Glomerular endothelial cell (primary cell): ENCODE data around the gene NT5DC4. TPM values are rescaled to one million over a fixed set of nuclear protein-coding genes. Genes with fewer than 3 reads are reported as not detected.

Experiments used
- DNase-seq: peaks from one replicate; pipeline ENCODE4 v3.0.0-alpha.2; 2011; ENCODE audit warnings: low read depth, low spot score; ENCODE audit errors: extremely low read depth
- total RNA-seq: library from RNA; depleted of rRNA; stranded (reverse); fragments of >200 nt; gene quantifications from 2 replicates; pipeline ENCODE4 v1.2.3, GENCODE V29; 2015

The NT5DC4 gene
- total RNA-seq, 1 donor from 2014 or later, result not detected

DNA sequence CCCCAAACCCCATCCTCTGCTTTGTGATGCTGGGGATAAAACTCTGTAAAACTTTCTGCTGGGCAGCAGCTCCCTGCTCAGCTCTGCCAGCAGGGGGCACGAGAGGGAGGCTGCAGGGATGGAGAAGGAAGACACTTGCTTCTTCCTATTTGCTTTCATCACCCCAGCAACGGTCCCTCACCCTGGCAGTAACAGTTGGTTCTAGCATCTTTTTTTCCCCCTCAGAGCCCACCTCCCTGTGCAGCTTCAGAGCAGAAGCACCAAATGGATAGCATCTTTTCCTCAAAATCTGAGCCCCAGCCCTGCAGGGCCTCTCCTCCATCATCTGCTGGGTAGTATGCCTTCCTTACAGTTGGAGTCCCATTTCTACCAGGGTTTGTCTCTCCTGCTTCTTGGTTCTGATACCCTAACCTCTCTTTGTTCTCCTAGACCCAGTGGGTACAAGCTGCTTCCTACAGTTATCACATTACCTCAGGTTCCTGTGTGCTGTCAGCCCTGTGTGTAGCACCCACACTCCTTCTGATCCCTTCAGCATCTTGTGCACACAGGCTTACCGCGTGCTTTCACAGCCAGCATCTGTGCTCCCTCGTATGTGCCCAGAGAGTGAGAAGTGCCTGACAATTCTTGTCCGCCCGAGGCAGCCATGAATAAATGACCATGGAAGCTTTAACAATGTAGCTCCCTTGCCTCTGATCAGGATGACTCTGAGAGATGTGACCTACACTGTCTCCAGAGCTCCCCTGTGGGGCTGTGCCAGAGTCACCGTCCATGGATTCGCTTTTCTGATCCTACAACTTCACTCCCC, 29.1 kb downstream of the NT5DC4 start:
- no peak for DNase-seq

DNA sequence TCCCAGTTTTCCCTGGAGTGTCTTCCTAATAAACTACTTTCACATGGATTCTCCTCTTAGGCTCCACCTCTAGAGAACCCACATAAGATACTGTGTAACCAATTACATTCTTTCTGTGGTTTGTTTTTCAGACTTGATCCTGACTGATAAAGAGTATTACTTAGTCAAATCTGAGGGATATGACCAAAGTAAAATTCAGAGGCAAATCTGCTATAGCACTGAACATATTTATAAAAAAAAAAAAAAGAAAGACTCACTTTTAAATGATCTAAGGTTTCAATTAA, 29.7 kb downstream of the NT5DC4 start:
- no peak for DNase-seq

DNA sequence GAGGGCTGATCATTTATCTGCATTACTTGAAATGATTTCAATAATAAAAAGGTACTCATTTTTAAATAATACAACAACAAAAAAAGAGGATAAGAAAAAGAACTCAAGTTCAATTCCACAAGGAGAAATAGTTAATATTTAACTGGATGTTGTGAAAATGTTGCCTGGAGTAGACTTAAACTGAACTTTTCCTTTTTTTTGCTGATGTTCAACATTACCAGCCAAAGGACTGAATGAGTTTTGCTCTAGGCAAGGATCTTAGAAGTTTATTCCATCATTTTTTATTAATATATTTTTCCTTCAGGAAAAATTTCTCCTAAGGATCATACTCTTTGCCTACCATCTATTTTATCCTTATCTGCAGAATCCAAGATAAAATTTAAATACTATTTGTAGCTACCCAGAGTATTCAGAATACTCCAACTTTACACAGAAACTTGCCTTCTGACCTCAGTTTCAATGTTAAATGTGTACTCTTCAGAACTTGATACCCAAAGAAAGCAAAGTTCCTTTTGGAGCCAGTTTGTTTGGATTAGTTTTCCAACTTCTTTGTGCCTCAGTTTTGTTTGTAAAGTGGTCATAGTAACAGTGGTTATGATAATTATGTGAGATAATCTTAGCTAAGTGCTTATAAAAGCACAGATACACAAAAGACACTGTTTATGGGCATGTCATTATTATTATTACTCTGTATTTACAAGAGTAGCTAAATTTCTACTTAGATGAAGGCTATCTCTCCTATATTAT, 30.8 kb downstream of the NT5DC4 start:
- DNase-seq, result no peak

DNA sequence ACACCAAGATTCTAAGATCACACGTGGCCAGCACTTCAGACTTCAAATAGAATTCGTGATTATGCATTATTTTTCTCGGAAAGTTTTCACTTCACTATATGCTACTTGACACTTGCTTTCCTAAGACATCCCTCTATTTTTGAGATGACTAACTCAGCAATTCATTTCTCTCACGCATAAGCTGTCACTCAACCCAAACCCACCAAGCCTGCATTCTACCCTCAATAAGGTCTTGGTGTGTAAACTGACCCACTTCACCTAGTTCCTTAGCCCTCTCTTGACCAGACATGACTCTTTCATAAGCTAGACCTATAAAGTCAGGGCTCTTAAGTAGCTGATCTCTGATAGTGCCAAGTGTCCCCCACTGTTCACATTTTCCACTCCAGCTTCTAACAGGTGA, 31.8 kb downstream of the NT5DC4 start:
- no peak for DNase-seq

DNA sequence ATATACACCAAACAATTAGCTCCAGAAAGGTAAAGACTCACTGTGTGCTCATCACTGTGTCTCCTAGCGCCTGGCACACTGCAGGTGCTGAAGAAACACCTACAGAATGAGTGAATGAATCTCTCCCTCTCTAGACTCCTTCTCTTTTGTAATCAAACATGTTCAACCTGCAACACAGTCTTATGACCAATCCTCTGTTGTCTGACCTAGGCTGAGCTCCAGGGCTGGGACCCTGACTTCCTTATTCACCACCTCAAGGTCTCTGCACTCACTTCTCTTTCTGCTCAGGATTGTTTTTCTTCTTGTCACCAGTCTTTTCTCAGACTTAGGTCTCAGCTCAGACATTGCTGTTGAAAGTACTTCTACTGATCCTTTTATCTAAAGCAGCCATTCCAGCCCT, 33.7 kb downstream of the NT5DC4 start:
- no peak for DNase-seq

DNA sequence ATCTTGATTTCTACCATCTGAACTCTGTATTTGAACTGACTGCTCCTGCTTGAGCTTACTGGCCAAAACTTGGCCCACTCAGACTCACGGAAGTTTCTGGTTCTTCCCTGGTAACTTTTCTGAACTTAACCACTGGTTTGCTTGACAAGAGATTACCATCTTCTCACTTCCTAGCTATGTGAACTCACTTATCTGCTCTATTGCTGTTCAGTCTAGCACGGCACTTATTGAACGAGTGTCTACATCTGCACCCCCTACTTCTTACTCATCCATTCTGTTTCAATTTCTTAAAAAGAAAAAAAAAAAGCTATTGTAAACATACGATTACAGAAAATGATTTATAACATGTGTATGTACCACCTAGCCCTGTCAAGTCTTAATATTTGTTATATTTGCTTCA, 34.6 kb downstream of the NT5DC4 start:
- no peak for DNase-seq

DNA sequence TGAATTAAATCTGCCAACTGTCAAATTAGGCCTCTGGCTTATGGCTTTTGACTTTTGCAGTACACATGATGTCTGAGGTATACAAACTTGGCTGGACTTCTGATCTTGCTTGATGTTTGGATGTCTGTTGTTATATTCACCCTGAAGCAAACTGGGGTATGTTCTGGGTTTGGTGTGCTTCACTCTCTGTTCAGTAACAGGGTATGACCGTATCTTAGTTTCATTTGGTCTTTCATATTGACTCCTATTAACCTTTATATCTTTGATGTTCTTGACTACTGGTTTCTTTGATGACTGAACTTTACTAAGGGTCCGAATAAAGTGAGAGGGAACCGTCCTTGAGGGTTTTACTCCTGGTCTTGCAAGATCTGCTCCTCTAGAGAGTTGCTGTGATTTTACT, 35.4 kb downstream of the NT5DC4 start:
- no peak for DNase-seq

DNA sequence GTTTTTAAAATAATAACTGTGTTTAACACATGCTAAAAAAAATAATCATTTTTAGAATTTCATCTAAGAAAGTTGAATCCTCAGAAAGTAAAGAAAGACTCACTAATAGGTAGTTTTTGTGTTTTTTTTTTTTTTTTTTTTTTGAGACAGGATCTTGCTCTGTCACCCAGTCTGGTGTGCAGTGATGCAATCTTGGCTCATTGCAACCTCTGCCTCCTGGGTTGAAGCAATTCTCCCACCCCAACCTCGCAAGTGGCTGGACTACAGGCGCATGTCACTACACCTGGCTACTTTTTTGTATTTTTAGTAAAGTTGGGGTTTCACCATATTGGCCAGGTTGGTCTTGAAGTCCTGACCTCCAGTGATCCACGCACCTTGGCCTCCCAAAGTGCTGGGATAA, 36.4 kb downstream of the NT5DC4 start:
- DNase-seq, result no peak

DNA sequence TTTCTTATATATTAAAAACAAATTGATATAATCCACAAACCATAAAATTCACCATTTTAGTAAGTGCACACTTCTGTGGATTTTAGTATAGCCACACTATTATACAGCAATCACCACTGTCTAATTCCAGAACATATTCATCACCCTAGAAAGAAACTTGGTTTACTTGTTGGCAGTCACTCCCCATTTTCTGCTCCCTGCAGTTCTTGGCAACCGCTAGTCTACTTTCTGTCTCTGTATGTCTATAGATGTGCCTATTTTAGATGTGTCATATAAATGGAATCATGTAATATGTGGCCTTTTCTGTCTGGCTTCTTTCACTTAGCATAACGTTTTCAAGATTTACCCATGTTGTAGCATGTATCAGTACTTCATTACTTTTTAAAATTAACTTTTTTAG, 37.9 kb downstream of the NT5DC4 start:
- no peak for DNase-seq

DNA sequence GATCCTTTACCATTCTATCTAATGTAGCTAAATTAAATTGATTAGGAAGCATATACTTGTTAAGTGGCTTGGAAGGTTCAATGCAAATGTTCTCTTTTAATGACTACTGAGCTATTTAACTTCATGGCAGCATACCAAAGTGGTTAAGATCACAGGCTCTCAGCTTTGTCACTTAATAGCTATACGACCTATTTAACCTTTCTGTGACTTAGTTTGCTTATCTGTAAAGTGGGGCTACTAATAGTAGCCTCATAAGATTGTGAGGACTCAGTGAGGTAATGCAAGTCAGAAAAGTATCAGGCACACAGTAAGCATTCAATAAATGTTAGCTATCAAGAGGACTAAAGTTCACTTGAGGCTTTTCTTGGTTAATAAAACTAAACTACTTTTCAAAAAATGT, 39.3 kb downstream of the NT5DC4 start:
- no peak for DNase-seq

DNA sequence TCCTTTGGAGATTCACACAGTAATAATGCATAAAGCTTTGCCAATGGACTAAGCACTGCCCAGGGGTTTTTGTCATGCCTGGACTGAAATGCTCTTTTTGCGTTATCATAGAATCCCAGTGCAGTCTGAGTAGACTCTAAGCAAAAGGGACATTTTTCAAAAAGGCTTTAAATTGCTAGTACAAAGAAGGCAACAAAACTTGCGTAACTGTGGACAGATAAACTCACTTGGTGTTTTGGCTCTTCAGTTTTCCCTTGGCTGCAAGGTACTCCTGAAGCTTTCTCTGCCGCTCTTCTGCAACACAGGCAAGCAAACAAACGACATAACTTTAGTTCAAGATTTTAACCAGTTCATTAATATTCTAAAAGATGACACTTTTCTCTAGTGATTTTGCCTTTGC, 41.5 kb downstream of the NT5DC4 start:
- DNase-seq, result no peak

DNA sequence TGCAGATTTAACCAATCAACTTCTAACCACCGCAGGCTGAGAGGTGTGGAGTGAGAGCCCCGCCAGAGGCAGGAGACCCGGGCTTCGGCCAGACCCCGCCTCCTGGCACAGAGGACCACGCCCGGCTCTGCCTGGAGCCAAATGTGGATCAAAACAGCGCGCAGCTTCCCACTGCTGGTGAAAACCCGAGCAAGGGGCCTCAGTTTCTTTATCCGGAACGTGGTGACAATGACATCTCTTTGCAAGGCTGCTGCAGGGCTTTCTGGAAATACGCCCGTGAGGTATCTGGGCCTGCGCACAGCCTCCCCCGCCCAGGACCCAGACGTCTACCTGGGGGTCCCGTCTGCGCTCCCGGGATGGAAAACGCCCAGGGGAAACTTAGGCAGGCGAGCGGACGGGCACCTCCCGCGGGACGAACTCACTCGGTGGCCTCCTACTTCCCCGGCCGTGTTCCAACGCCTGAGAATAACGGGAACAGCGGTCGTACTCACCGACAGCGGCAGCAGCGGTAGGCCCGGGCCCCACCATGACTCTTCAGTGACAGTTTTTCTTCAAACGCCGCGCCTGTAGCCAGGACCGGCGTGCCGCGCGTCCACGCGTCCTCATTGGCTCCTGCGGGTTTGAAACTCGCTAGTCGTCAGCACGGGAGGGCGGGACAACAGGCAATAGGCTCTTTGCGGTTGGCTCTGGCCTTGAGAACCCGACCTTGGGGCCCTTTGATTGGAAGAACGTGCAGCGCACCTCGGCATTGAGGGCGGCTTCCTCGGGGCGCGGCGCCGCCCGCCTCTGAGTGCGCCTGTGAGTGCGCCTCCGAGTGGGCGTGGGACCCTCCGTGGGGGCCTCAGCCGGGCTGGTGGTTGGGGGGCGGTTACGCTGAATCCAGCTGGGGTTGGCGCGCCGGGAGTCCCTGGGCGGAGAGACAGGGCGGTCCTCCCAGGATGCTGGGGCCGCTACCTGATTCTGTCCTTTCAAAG, 43.5 kb downstream of the NT5DC4 start, which contains the start of gene CKAP2L:
Gene CKAP2L (minus strand): TSS at position 539 of the 974 bp plus-strand sequence. CDS start 11 bp downstream, at position 528.
- peak; percentile 87 for DNase-seq

DNA sequence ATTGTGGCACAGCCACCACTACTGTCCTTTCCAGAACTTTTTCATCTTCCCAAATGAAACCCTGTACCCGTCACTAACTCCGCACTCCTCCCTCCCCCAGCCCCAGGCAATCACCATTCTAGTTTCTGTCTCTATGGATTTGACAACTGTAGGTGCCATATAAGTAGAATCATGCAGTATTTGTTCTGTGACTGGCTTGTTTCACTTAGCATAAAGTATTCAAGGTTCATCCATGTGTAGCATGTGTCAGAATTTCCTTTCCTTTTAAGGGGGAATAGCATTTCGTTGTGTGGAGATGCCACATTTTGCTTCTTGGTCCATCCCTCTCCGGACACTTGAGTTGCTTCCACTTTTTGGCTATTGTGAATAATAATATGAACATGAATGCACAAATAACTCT, 44.4 kb downstream of the NT5DC4 start:
- DNase-seq, result no peak

DNA sequence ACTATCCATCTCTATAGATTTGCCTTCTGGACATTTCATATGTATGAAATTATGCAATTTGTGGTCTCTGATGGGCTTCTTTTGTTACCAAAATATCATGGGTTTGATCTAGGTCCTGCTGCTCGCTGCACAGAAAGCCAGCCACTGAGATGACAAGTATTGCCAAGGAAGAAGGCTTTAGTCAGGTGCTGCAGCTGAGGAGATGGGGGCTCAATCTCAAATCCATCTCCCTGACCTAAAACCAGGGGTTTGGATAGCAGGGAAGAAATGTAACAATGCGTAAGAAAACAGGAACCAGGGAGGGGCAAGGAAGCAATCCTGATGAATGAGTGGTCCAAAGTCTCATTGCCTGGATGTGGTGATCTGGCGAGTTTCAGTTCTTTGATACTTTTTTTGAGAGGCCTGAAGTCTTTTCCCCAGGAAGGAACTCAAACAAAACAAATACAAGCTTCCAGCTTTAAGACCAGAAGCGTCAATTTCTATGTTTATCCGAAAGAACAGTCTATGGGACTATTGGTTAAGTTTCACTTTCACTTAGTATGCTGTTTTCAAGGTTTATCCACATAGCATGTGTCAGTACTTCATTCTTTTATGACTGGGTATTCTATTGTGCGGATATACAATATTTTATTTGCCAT, 47.0 kb downstream of the NT5DC4 start:
- DNase-seq, result no peak

DNA sequence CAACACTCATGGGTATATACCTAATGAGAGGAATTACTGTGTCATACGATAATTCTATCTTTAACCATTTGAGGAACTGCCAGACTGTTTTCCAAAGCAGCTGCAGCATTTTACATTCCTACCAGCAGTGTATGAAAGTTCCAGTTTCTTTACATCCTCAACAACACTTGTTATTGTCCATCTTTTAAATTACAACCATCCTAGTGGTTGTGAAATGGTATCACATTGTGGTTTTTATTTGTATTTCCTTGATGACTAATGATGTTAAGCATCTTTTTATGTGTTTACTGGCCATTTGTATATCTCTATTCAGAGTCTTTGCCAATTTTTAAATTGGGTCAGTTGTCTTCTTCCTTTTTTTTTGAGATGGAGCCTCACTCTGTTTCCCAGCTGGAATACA, 47.6 kb downstream of the NT5DC4 start:
- DNase-seq, result no peak

DNA sequence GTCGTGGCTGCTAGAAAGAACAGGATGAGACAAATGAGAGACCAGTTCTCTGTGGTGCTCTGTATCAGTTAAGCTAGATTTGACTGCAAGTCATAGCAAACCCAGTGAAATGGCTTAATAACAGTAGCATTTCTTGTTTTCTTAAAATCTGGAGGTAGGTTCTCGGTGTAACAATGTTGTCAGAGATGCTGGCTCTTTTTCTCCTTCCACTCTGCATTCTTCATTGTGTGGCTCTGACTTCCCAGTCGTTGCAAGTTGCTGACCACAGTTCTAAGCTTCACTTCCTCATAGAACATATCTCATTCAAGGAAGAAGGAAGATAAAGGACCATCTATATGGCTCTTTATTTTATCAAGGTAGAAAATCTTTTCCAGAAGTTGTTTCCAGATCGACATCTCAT, 51.5 kb downstream of the NT5DC4 start:
- no peak for DNase-seq

DNA sequence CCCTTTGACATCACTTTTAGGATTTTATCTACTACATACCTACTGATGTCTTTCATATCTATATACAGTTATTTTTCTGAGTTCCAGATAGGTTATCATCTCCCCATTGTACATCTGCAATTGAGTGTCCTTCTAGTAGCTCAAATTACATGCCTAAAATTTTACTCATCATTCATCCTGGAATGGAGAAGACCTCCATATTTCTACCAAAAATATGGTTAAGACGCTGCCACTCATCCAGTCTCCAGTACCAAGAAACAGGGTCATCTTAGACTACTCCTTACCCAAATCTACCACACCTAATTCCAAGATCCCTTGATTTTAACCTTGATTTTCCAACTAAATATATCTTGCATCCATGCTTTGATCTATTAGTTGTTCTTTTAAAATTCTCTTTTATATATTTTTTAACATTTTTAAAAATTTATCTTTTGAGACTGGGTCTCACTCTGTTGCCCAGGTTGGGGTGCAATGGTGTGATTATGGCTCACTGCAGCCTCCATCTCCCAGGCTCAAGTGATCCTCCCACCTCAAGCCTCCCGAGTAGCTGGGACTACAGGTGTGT, 52.2 kb downstream of the NT5DC4 start:
- DNase-seq, result no peak

DNA sequence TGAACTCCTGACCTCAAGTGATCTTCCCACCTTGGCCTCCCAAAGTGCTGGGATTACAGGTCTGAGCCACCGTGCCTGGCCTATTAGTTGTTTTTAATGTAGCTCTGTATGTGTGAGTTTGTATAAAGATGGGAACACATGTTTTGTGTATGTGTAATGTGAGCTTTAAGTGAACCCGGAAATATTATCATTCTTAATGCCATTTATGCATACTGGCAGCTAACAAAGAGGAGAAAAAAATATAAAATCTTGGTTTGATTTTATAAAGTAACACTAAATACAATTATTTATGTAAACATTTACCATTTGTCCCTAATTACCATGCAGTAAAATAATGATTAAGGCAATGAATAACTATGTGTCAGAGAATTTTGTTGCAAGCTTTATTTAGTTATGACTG, 52.7 kb downstream of the NT5DC4 start:
- DNase-seq, result no peak

DNA sequence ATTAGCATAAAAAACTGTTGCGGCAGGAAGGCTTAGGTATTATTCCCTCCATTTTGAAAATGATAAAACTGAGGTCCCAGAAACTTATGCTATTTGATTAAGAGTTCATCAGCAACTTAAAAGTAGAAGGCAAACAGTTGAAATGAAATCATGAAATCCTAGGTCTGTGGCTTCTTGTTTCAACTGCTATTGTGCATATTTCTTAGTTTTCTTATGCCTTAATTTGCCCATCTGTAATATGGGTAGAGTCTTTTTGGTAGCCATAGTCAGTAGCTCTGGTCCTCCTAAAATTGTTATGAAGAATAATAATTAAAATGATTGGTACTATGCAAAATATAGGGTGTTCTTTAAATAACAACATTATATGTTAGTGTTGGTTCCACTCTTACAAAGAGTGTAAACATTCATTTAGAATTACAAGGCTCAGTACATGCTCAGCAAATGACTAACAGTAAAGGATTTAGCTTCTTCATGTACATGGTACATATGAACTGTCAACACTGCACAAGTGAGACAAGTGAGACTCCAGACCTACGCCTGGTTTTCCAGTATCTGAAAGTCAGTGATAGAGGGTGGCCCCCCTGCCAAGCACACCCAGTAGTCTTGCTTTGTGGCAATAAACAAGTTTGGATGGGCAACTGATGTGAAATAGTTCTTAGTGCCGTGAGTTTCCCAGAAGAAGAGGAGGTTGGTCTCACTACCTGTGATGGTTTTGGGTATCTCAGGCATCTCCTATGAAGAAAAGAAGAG, 53.9 kb downstream of the NT5DC4 start:
- DNase-seq, result no peak

DNA sequence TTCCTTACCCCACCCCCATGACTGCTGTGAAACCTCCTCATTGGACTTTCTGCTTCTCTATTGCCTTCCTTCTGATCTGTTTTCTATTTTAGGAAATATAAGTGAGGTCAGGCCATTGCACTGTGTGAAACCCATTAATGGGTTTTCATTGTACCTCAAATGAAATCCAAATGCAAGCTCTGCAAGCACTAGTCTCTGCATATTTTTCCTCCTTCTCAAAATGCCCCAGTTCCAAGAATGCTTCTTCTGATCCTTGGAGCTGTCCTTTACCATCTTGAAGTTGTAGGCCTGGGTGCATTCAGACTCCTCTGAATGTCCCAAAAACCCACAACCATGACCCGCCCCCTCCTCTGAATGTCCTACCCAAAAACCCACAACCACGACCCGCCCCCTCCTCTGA, 55.3 kb downstream of the NT5DC4 start:
- DNase-seq, result no peak
